SK-N-DZ (cell line): ENCODE results near the gene PRIMA1.

Source experiments
- DNase-seq: peaks from one replicate; pipeline ENCODE4 v3.0.0-alpha.2; 2015; ENCODE audit warnings: low spot score

The PRIMA1 gene

GRCh38 chr14:93712838-93713724 is 75.2 kb downstream of the PRIMA1 start:
- DNase-seq, result no peak

DNA sequence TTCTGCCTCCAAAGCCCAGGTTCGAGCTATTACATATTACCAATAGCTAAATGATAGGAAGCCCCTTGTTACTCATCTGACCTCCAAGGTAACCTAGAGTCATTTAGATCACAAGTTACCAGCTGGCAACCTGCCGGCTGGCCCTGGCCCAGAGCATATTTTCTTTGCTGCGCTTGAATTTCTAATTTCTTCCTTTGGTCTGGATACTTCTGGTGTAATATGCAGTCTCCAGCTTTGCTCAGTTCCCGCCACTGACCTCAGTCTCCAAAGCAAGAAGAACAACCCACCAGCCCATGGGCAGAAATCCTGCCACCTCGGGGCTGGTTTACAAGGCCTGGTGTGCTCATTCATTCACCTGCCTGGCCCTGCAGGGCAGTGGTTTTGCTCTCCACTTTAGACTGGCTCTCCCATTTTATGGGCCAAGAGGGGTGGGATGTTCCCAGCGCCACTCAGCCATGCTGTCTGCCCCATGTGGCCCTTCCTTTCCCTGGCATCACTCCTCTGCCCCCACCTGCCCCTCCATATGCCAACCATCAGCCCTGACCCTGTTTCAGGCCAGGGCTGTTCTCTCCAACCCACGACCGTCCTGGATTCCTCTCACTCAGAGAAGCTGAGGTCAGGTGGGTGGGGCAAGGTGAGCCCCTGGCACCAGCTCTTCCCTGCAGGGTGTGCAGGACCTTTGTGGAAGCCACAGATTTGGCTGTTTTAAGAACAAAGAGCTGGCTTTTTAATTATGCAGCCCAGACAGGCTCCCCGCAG is 76.0 kb downstream of the PRIMA1 start:
- no peak for DNase-seq

DNA sequence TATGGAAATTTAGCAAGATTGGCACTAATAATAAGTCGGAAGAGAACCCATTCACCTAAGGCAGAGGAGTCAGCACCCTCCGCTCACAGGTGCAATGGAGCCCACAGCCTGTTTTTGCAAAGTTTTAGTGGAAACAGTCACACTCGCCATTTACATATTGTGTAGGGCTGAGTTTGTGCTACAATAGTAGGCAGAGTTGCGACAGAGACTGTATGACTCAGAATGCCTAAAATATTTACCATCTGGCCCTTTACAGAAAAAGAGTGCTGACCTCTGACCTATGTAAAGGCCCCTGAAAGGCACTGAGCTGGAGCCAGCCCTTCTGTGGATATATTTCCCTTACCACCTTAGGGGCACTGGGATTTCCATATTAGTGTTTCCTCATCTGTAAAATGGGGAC is 79.0 kb downstream of the PRIMA1 start:
- DNase-seq, result no peak

- DNase-seq, result no peak
Measured at GRCh38 chr14:93708800-93709199, 79.5 kb downstream of the PRIMA1 start.

DNA sequence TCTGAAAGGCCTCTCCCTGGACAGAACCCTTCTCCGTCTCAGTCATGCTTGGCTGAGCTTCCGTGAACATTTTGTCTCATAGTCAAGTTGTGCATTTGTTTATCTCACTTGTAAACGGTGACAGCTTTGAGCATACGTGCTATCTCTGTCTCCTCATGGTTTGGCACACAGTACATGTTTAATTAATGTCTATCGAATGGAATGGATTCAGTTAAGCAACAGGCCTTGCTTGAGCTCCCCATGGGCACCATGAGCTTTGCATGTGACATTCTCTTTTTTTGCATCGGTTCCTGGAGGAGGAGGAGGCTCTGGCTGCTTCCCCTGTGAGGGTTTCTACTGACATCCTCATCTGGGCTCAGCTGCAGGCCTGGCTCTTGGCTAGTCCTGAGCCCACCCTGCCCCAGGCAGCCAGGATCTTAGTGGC is 80.0 kb downstream of the PRIMA1 start:
- DNase-seq, result no peak

DNA sequence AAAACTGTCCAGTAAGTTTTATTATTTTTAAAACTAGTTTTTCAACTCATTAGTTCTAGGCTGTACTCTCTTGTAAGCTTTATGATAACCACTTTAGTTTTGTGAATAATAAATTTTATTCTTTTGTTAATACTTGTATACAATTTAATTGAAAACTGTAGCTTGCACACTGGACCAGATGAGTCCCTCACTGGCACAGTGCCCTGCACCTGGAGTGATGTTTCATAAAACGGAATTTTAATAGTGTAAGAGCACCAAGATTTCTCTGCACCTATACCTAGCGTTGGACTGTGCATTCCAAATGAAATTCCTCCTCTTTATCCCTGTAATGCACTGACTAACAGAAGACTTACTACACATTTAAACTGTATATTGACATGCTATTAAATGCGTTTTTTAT is 80.8 kb downstream of the PRIMA1 start:
- no peak for DNase-seq

DNA sequence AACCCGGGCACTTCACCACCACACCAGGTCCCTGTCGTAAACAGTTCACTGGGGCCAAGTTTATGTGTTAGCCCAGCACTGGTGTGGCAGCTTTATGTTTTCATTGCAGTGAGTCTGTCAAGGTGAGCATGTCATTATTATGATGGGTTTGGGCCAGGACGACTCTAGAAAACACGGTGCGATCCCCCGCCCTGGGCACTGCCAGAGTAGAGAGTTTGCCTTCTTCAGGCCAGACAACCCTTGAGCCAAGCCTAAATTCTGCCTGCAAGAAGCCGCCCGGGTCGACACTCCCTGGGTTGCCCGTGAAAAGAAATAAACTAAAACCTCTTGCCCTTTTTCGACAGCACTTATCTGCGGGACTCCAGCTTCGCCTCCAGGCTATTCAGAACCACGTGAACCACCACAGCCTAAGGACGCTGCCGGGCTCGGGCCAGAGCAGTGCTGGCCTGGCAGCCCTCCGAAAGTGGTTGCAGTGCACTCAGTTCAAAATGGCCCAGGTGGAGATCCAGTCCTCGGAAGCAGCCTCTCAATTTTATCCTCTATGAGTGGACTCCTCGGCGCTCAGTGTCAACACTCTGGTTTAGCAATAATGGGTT is 81.8 kb downstream of the PRIMA1 start:
- no peak for DNase-seq

DNA sequence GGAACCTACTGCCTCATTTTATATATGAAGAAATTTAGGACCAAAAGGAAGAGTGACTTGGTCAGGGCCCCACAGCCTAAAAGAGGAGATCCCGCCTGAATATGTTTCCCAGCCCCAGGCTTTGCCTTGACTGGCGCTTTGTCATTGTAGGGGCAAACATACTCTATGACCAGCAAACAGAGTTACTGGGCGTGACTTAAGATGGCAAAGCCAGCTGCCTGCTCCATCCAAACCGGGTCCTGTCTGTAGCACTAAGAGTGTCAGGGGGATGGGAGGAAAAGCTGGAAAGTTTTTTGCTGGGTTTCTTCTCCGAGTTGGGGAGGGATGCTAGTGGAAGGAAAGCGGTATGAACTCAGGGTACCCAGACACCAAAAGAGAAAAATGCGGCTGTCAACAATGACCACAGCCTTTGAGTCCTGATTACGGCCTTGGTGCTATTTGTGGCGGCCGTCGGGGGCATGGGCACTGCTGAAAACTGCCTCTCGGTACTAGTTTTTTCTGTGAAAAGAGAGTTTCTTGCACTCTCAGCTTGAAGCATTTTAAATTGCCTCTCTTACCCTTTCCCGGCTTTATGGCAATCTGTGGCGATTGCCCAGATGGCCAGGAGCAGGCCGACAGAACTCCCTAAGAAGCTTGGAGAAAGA is 82.7 kb downstream of the PRIMA1 start:
- DNase-seq, result no peak

DNA sequence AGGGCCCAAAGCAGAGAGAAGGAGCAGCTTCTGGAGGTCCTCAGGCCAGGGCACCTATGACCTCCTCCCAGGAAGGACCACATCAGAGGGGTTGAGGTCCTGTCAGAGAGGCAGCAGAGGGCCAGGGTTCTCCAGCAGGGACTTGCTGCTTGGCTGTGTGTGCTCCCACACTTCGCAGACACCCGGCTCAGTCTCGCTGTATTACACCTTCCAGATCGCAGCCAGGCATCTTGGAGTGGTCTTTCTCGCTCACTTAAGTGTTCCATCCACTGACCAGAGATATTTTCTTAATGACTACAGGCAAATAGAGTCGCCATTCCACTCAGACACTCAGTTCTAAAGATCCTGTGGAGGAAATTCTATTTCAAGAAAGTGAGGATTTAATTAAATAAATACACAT is 84.3 kb downstream of the PRIMA1 start:
- no peak for DNase-seq

DNA sequence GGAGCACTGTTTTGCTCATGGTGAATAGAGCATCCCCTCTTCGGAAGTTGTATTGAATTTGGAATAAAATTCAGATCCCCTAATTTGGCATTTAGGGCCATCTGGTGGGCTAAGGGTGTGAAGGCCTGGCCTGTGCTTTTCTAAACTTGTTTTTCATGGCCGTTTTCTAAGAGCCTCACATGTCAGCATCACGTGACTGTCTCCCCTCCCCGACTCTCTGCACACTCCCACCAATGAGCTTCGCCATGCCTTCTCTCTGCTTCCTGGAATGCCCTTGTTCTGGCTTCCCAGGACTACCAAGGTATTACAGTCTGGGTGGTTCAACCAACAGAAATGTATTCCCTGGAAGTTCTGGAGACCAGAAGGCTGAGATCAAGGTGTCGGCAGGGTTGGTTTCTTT is 85.3 kb downstream of the PRIMA1 start:
- no peak for DNase-seq

- no peak for DNase-seq
Measured at GRCh38 chr14:93701562-93701961, 86.7 kb downstream of the PRIMA1 start.

DNA sequence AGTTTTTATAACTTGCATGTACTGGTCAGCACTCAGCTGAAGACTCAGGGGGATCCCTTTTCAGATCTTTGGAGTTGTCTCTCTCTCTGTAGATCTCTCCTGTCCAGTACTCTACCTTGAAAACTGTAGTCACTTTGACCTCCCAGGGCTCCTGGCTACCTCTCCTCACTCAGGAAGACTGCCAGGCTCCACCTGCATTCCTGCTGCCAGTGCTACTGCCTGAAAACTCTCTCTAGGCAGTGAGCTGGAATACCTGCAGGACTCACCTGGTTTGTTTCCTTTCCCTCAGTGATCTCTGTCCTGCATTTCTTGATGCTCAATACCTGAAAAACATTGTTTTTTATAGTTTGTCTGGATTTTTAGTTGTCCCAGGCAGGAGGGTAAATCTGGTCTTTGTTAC is 87.4 kb downstream of the PRIMA1 start:
- DNase-seq, result no peak

DNA sequence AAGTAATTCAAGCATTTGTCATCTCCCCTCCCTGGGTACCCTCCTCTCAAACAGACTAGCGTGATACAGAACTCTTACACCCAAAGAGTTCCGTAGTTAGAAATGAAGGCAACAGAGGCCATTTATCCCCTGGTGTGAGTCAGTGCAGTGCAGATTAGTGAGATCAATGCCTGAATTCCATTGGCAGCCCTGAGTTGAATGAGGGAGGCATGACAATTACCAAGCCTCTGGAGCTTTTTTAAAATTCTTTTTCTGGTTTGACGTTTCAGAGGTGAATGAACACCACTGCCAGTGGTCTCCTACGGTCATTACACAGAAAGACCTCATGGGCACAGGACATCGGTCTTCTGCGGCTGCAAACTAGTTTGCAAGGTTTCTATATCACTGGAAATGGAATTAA is 94.4 kb downstream of the PRIMA1 start:
- DNase-seq, result no peak

- no peak for DNase-seq
Measured at GRCh38 chr14:93691042-93691780, 97.1 kb downstream of the PRIMA1 start.

DNA sequence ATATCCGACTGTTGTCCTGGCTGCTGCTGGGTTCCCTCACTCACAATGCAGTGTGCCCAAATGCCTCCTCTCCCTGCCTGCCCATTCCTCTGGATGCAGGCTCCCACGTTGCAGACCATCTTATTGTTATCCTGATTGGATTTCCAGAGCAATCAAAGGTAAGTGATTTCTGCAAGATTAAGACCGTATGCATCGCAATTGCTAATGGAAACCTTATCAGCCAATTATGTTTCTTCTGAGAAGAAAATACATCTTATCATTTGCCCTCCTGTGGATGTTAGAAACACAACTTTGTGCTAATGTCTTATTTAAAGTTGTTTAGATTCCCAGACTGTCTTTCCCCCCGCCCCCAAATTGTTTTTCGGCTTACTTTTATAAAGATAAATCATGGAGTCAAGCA is 98.1 kb downstream of the PRIMA1 start:
- DNase-seq, result no peak

- DNase-seq, result no peak
Measured at GRCh38 chr14:93688820-93689219, 99.5 kb downstream of the PRIMA1 start.

DNA sequence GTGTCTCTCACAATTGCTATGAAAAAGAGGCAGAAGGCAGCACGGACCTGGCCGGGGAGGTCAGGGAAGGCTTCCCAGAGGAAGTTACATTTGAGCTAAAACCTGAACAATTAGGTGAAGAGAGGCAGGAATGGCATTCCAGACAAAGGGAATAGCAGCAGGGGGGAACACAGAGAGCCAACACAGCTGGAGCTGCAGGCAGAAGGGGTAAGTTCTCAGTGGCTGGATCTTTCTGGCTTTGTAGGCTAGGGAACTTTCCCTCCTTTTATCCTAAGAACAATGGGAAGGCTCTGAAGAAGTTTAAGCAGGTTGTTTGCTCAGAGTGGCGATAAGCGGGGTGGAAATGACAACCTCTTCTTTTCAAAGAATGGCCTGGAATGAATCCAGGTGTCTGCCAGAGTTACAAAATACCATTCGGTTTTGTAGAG is 100.0 kb downstream of the PRIMA1 start:
- no peak for DNase-seq

GRCh38 chr14:93686268-93686667 is 102.0 kb downstream of the PRIMA1 start:
- no peak for DNase-seq

DNA sequence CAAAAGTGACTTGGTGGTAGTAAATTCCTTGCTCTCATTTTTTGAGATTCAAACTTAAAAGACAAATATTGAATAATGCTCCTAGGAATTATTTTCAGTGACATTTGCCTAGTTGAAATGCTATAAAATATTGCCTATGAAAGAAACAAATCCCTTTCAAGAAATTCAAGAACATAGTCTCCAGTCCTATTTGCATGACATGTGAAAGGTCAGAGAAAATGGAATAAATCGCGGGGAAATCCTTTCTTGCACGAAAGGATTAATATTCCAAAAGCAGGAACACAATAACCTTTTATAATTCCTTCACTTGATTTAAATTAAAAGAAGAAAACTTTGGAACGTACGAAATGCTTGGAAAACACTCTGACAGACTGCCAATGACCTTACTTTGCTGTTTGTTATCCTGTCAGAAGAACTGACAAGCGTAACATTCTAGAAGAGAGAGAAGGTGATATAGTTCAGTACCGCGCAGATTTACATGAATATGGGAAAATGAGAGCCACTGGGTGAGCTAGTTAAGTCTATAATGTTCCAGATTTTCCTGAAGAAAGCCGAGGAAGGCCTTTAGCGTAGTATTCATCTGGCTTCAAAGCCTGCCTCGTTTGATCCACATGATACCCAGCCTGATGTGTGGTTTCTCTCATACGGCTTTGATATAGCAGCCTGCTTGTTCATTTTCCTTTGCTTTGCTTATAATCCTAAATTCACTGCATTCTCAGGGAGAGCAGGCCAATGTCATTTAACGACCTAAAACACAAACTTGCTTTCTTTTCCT is 103.0 kb downstream of the PRIMA1 start:
- no peak for DNase-seq

- DNase-seq, result peak; percentile 26
Measured at GRCh38 chr14:93683226-93683625, 105.1 kb downstream of the PRIMA1 start.
